H9 (cell line): ENCODE results near the gene MEF2C. TPM values are rescaled to one million over a fixed set of nuclear protein-coding genes. Genes with fewer than 3 reads are reported as not detected.

Experiments
- DNase-seq: peaks from one replicate; pipeline ENCODE4 v3.0.0-alpha.2; 2017
- H2AFZ ChIP-seq: one replicate; pipeline ENCODE4 v1.6.1; 2013; ENCODE audit warnings: mild to moderate bottlenecking, low read length, control low read depth, moderate library complexity
- H2AK5ac ChIP-seq: 2 replicates; pipeline ENCODE4 v1.6.1; 2013; ENCODE audit warnings: low read length, control low read depth, mixed read lengths; ENCODE audit not compliant: insufficient read length
- H2BK120ac ChIP-seq: one replicate; pipeline ENCODE4 v1.6.1; 2013; ENCODE audit warnings: low read depth, mild to moderate bottlenecking, low read length, control low read depth, inconsistent platforms; ENCODE audit not compliant: poor library complexity, severe bottlenecking
- H2BK12ac ChIP-seq: 2 replicates; pipeline ENCODE4 v1.6.1; 2013; ENCODE audit warnings: low read length, control low read depth, mixed read lengths, low read depth; ENCODE audit not compliant: insufficient read length
- H2BK15ac ChIP-seq: 2 replicates; pipeline ENCODE4 v1.6.1; 2013; ENCODE audit warnings: low read depth, low read length, control low read depth
- H2BK20ac ChIP-seq: one replicate; pipeline ENCODE4 v1.6.1; 2013; ENCODE audit warnings: low read depth, mild to moderate bottlenecking, low read length, control low read depth, inconsistent platforms; ENCODE audit not compliant: poor library complexity, severe bottlenecking
- H2BK5ac ChIP-seq: 2 replicates; pipeline ENCODE4 v1.6.1; 2013; ENCODE audit warnings: low read length, control low read depth, mixed read lengths; ENCODE audit not compliant: insufficient read length
- H3K14ac ChIP-seq: 2 replicates; pipeline ENCODE4 v1.6.1; 2013; ENCODE audit warnings: low read length, control low read depth; ENCODE audit not compliant: insufficient read depth
- H3K18ac ChIP-seq: 2 replicates; pipeline ENCODE4 v1.6.1; 2013; ENCODE audit warnings: low read depth, mild to moderate bottlenecking, mixed read lengths, low read length, control low read depth; ENCODE audit not compliant: insufficient read length
- H3K23ac ChIP-seq: 2 replicates; pipeline ENCODE4 v1.6.1; 2013; ENCODE audit warnings: low read length, control low read depth, mixed read lengths, low read depth; ENCODE audit not compliant: insufficient read length
- H3K23me2 ChIP-seq: 2 replicates; pipeline ENCODE4 v1.6.1; 2013; ENCODE audit warnings: low read depth, mild to moderate bottlenecking, mixed read lengths, low read length, control low read depth; ENCODE audit not compliant: insufficient read length, poor library complexity, severe bottlenecking
- H3K27ac ChIP-seq: 2 replicates; pipeline ENCODE4 v1.5.1; 2013; ENCODE audit warnings: low read length, control low read depth, mixed read lengths, low read depth; ENCODE audit not compliant: insufficient read length
- H3K27me3 ChIP-seq: 2 replicates; pipeline ENCODE4 v1.6.1; 2013; ENCODE audit warnings: low read length, control low read depth, inconsistent platforms; ENCODE audit not compliant: insufficient read depth
- H3K4ac ChIP-seq: 2 replicates; pipeline ENCODE4 v1.6.1; 2013; ENCODE audit warnings: low read depth, mild to moderate bottlenecking, control low read depth, inconsistent platforms, low read length, moderate library complexity
- H3K4me1 ChIP-seq: 2 replicates; pipeline ENCODE4 v1.6.1; 2013; ENCODE audit warnings: low read length, control low read depth, inconsistent platforms; ENCODE audit not compliant: insufficient read depth
- H3K4me2 ChIP-seq: 2 replicates; pipeline ENCODE4 v1.6.1; 2013; ENCODE audit warnings: low read length, control low read depth, mixed read lengths; ENCODE audit not compliant: insufficient read length, insufficient read depth
- H3K56ac ChIP-seq: 2 replicates; pipeline ENCODE4 v1.6.1; 2013; ENCODE audit warnings: low read depth, mild to moderate bottlenecking, mixed read lengths, low read length, control low read depth; ENCODE audit not compliant: insufficient read length
- H3K79me1 ChIP-seq: 2 replicates; pipeline ENCODE4 v1.6.1; 2013; ENCODE audit warnings: low read depth, mild to moderate bottlenecking, moderate library complexity, low read length, control low read depth, inconsistent platforms; ENCODE audit not compliant: insufficient read depth, poor library complexity, severe bottlenecking
- H3K79me2 ChIP-seq: 2 replicates; pipeline ENCODE4 v1.6.1; 2013; ENCODE audit warnings: low read length, control low read depth, inconsistent platforms; ENCODE audit not compliant: insufficient read depth
- H3K9ac ChIP-seq: 2 replicates; pipeline ENCODE4 v1.6.1; 2013; ENCODE audit warnings: low read length, control low read depth, mixed read lengths; ENCODE audit not compliant: insufficient read length; ENCODE audit errors: extremely low read depth
- H3K9me3 ChIP-seq: one replicate; pipeline ENCODE4 v1.6.1; 2013; ENCODE audit warnings: low read depth, low read length, inconsistent platforms; ENCODE audit not compliant: control insufficient read depth
- H3T11ph ChIP-seq: one replicate; pipeline ENCODE4 v1.6.1; 2013; ENCODE audit warnings: mild to moderate bottlenecking, low read length, control low read depth, inconsistent platforms
- H4K20me1 ChIP-seq: one replicate; pipeline ENCODE4 v1.6.1; 2013; ENCODE audit not compliant: control insufficient read depth, insufficient read length, insufficient read depth
- H4K5ac ChIP-seq: 2 replicates; pipeline ENCODE4 v1.6.1; 2013; ENCODE audit warnings: low read depth, mild to moderate bottlenecking, mixed read lengths, low read length, control low read depth; ENCODE audit not compliant: insufficient read length
- H4K8ac ChIP-seq: replicated peaks from 2 replicates; pipeline ENCODE4 v1.6.1; 2013; ENCODE audit warnings: low read length, control low read depth, mixed read lengths, low read depth; ENCODE audit not compliant: insufficient read length
- H4K91ac ChIP-seq: 2 replicates; pipeline ENCODE4 v1.6.1; 2013; ENCODE audit warnings: low read depth, mild to moderate bottlenecking, moderate library complexity, mixed read lengths, low read length, control low read depth; ENCODE audit not compliant: insufficient read length
- H3K27ac Mint-ChIP-seq, 3 experiments: 2 replicates in 2 of 3; 3 replicates in 1 of 3; pipeline ENCODE4 v1.8.0; 2020 to 2021; ENCODE audit warnings: mixed read lengths in 3 of 3, mild to moderate bottlenecking in 1 of 3, moderate library complexity in 1 of 3
- H3K27me3 Mint-ChIP-seq: 2 replicates; pipeline ENCODE4 v1.8.0; 2021; ENCODE audit warnings: low read depth, mild to moderate bottlenecking, moderate library complexity, mixed read lengths
- H3K36me3 Mint-ChIP-seq, 3 experiments: 2 replicates in 2 of 3; 3 replicates in 1 of 3; pipeline ENCODE4 v1.8.0; 2020 to 2021; ENCODE audit warnings: low read depth in 3 of 3, mixed read lengths in 3 of 3; ENCODE audit not compliant: insufficient read depth in 1 of 3
- H3K4me1 Mint-ChIP-seq, 2 experiments: 2 replicates each; pipeline ENCODE4 v1.8.0; 2020; ENCODE audit warnings: mixed read lengths in 2 of 2
- H3K4me3 Mint-ChIP-seq, 2 experiments: 2 replicates in 1 of 2; 3 replicates in 1 of 2; pipeline ENCODE4 v1.8.0; 2020 to 2021; ENCODE audit warnings: mild to moderate bottlenecking in 2 of 2, mixed read lengths in 2 of 2, moderate library complexity in 1 of 2
- H3K9me3 Mint-ChIP-seq, 2 experiments: 2 replicates in 1 of 2; 3 replicates in 1 of 2; pipeline ENCODE4 v1.8.0; 2020; ENCODE audit warnings: mild to moderate bottlenecking in 2 of 2, mixed read lengths in 2 of 2, moderate library complexity in 1 of 2
- CTCF ChIP-seq: fragments of 200-600 bp; sonication (generic); conservative IDR thresholded peaks from 3 replicates; pipeline ENCODE4 v1.8.0; 2021; ENCODE audit warnings: antibody characterized with exemption, mild to moderate bottlenecking
- WGBS: extraction: QIAGEN DNeasy Blood & Tissue Kit; methylation state at CpG from one replicate; pipeline ENCODE4 v1.1.7; 2013; ENCODE audit warnings: missing lambda C conversion rate, low lambda C conversion rate, mixed read lengths; ENCODE audit not compliant: insufficient read length; ENCODE audit errors: extremely low coverage; 5-methylcytosine and 5-hydroxymethylcytosine counted together
- total RNA-seq: library from RNA; stranded (reverse); gene quantifications from 2 replicates; pipeline ENCODE4 v1.2.1, GENCODE V29; 2021

Gene MEF2C
- total RNA-seq, 1 experiment from 2014 or later: 0.11 TPM

GRCh38 chr5:88772831-88773230 lies 110.2 kb downstream of the MEF2C start:
- Histone ChIP-seq H3K23me2 (no peaks in the 10 kb centered on the region), H3K18ac (no peak overlapping the region), H2BK120ac (no peak overlapping the region), H3K4me1 (no peaks in the 10 kb centered on the region), H3K79me2 (no peaks in the 10 kb centered on the region), H3K27me3 (no peaks in the 10 kb centered on the region), H2AFZ (no peak overlapping the region), H3K4me2 (no peak overlapping the region), H3K79me1 (no peaks in the 10 kb centered on the region), H4K20me1 (no peaks in the 10 kb centered on the region), H3K9me3 (no peaks in the 10 kb centered on the region), H3T11ph (no peak overlapping the region), H4K5ac (no peak overlapping the region), H2BK12ac (no peak overlapping the region), H3K56ac (no peak overlapping the region), H3K23ac (no peak overlapping the region), H3K14ac (no peak overlapping the region), H4K8ac (no peak overlapping the region), H3K4ac (no peak overlapping the region), H2BK20ac (no peak overlapping the region), H4K91ac (no peak overlapping the region), H2BK15ac (no peak overlapping the region), H2AK5ac (no peak overlapping the region), H3K9ac (no peak overlapping the region), H3K27ac (no peak overlapping the region), H2BK5ac (no peak overlapping the region)
- H3K4me1 Mint-ChIP-seq: no peaks in the 10 kb centered on the region
- no peaks in the 10 kb centered on the region for H3K36me3 Mint-ChIP-seq
- H3K9me3 Mint-ChIP-seq: no peaks in the 10 kb centered on the region
- no peak for TF ChIP-seq CTCF
- no peak overlapping the region for H3K27ac Mint-ChIP-seq
- no CpG with 5 or more reads among the region's 5 CpGs for WGBS
- no peak for DNase-seq
- no peak overlapping the region for H3K4me3 Mint-ChIP-seq
- no peaks in the 10 kb centered on the region for H3K27me3 Mint-ChIP-seq
